A549 treated with Mapracorat at 1 μM for 4 hours (cell line): Measurements from ENCODE around the gene GPR42. TPM values are rescaled to one million over a fixed set of nuclear protein-coding genes. Genes with fewer than 3 reads are reported as not detected.

Experiments used
- total RNA-seq: library from RNA; stranded (reverse); fragments of 200-300 nt; extraction: Qiagen RNA extraction; gene quantifications from 5 replicates; pipeline ENCODE4 v1.2.3, GENCODE V29; 2022

GPR42 gene, protein sequence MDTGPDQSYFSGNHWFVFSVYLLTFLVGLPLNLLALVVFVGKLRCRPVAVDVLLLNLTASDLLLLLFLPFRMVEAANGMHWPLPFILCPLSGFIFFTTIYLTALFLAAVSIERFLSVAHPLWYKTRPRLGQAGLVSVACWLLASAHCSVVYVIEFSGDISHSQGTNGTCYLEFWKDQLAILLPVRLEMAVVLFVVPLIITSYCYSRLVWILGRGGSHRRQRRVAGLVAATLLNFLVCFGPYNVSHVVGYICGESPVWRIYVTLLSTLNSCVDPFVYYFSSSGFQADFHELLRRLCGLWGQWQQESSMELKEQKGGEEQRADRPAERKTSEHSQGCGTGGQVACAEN
- total RNA-seq = not detected in 5 replicates

DNA sequence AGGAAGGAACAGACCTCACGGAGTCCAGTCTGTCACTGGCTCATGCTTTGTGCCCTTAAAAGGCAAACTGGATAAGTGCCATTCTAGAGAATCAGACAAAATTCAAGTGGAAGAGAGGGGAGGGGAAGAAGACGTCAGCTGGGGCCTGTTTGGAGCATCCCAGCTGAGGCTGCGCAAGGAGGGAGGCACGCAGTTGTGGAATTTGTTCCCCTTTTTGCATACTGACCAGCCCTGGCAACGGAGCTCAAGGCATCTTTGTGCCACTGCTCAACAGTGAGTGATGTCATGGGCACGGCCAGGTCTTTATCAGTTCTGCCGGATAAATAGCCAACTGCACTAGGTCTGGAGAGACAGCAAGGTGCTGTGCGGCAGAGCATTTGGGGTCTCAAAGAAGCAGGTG is at the start of gene GPR42:
Gene GPR42, plus strand, starts transcription at position 347 of the 400 bp plus-strand sequence. CDS start 292 bp downstream, outside the sequence.

DNA sequence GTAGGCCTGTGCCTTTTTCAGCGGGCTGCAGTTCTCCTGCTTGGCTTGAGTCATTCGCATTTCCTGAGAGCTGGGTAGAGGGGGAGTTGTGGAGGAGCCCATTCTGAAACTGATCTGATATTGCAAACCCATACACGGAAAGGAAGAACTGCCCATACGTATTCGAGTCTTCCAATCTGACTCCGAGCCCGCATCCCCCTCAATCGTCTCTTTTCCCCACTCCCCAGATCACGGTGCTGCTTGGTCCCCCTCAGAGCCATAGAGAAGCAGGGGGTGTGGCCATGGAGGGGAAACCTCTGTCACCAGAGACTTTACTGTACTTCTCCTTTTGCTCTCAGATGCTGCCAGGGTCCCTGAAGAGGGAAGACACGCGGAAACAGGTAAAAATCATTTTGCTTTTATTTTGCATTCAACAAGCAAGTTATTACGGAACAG is 42.0 kb upstream of the GPR42 start, which contains the start of gene CD22:
Gene CD22, plus strand, starts transcription at position 337 of the 435 bp plus-strand sequence. CDS start 2,854 bp downstream, outside the sequence.

DNA sequence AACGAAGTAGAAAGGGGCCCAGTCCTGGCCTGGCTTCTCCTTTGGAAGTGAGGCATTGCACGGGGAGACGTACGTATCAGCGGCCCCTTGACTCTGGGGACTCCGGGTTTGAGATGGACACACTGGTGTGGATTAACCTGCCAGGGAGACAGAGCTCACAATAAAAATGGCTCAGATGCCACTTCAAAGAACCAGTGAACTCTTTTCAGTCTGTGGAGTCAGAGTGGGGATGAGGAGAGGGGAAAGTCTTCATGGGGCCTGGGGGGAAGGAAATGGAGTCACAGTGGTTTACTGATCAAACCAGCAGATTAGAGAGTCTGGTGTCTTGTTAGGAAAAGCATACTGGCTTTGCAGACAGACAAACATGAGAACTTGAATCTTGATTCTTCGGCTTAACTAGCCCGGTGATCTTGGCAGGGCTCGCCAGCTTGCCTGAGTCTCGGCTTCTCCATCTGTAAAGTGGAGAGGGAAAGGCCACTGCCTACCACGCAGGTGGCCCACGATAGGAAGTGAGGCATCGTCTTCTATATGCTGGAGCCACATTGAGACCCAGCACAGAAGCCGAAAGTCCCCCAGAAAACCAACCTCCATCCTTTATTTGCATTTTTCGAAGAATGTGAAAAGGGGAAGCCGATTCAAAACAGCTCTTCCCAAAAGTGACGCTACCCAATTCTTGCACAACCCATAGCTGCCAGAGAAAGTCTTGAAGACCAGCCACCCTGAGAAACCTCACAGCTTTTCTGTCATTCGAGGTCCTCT is 23.5 kb upstream of the GPR42 start, which contains the start of gene FFAR1:
Gene FFAR1, plus strand, starts transcription at position 732 of the 759 bp plus-strand sequence. CDS start 3,650 bp downstream, outside the sequence.

DNA sequence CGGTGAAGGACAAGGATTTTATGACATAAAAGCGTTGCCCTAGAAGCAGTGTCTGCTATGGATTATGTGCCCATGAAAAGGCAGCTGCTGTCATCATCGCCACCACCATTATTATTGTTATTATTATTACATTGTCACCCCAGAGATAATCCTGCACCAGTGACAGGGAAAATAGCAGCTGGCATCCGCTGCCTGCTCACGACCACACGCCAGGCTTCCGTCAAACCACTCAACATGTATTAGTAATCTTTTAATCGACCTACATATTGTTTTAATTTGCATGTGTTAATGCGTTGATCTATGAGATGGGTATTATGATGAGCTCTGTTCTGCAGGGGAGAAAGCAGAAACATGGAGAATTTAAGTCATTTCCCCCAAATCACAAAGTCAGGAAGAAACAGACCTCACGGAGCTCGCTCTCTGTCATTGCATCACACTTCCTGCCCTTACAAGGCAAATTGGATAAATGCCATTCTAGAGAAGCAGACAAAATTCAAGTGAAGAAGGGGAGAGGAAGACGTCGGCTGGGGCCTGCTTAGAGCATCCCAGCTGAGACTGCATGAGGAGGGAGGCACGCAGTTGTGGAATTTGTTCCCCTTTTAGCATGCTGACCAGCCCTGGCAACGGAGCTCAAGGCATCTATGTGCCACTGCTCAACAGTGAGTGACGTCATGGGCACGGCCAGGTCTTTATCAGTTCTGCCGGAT is 12.8 kb upstream of the GPR42 start, which contains the start of gene FFAR3:
Gene FFAR3, plus strand, starts transcription at position 594 of the 707 bp plus-strand sequence. CDS start 431 bp downstream, outside the sequence.

Other genes starting within 250 kb of the GPR42 start
- 0.08 to 0.30 TPM (median 0.17 TPM) in 5 replicates for gene LGI4, start 236.0 kb upstream of the GPR42 start, total RNA-seq
- 0.39 to 0.65 TPM (median 0.45 TPM) in 4 of 5 replicates, not detected in the other for gene FXYD1, start 232.2 kb upstream of the GPR42 start, total RNA-seq
- gene FXYD7, start 227.8 kb upstream of the GPR42 start, total RNA-seq = 0.28 to 0.65 TPM (median 0.36 TPM) in 3 of 5 replicates, not detected in the others
- 196 to 227 TPM (median 204 TPM) in 5 replicates for gene FXYD5, start 216.3 kb upstream of the GPR42 start, total RNA-seq
- gene FAM187B, start 142.3 kb upstream of the GPR42 start, total RNA-seq = not detected in 5 replicates
- gene LSR, start 122.1 kb upstream of the GPR42 start, total RNA-seq = 7.5 to 13.2 TPM (median 10.2 TPM) in 5 replicates
- gene USF2, start 102.1 kb upstream of the GPR42 start, total RNA-seq = 129 to 167 TPM (median 147 TPM) in 5 replicates
- 0.34 TPM in 1 of 5 replicates, not detected in the others for gene HAMP, start 88.5 kb upstream of the GPR42 start, total RNA-seq
- not detected in 5 replicates for gene MAG, start 78.9 kb upstream of the GPR42 start, total RNA-seq
- gene CD22, start 41.9 kb upstream of the GPR42 start, total RNA-seq = 0.85 to 1.8 TPM (median 0.98 TPM) in 5 replicates
- not detected in 5 replicates for gene FFAR1, start 23.2 kb upstream of the GPR42 start, total RNA-seq
- gene FFAR3, start 12.6 kb upstream of the GPR42 start, total RNA-seq = 0.09 TPM in 1 of 5 replicates, not detected in the others
- gene FFAR2, start 77.2 kb downstream of the GPR42 start, total RNA-seq = not detected in 5 replicates
- not detected in 5 replicates for gene KRTDAP, start 119.4 kb downstream of the GPR42 start, total RNA-seq
- 32.5 to 41.2 TPM (median 37.6 TPM) in 5 replicates for gene DMKN, start 142.6 kb downstream of the GPR42 start, total RNA-seq
- gene SBSN, start 157.2 kb downstream of the GPR42 start, total RNA-seq = 2.4 to 3.3 TPM (median 3.2 TPM) in 5 replicates
- gene GAPDHS, start 162.4 kb downstream of the GPR42 start, total RNA-seq = 0.21 TPM in 1 of 5 replicates, not detected in the others
- 374 to 446 TPM (median 422 TPM) in 5 replicates for gene TMEM147, start 174.6 kb downstream of the GPR42 start, total RNA-seq
- gene ATP4A, start 192.6 kb downstream of the GPR42 start, total RNA-seq = 0.06 TPM in 1 of 5 replicates, not detected in the others
- gene PMIS2, start 215.1 kb downstream of the GPR42 start, total RNA-seq = not detected in 5 replicates
- 11.3 to 18.9 TPM (median 15.0 TPM) in 5 replicates for gene HAUS5, start 241.7 kb downstream of the GPR42 start, total RNA-seq